Gastroesophageal sphincter (tissue), 4 donors: Measurements from ENCODE around the gene SPR. TPM values are rescaled to one million over a fixed set of nuclear protein-coding genes. Genes with fewer than 3 reads are reported as not detected.

Experiments
- ATAC-seq: fragments of 150-250 bp; one replicate; pipeline ENCODE4 v1.9.1; 2016; ENCODE audit warnings: mild to moderate bottlenecking, moderate library complexity
- H3K27ac ChIP-seq, 4 donors: fragments of 200-600 bp; sonication (generic) in 3 of 4; 1 replicate in 3 of 4; 2 replicates in 1 of 4; pipeline ENCODE4 v1.5.1; 2016 to 2019
- H3K27me3 ChIP-seq: fragments of 200-600 bp; sonication (generic); one replicate; pipeline ENCODE4 v1.5.1; 2019
- H3K36me3 ChIP-seq, 2 donors: fragments of 200-600 bp; sonication (generic); one replicate each; pipeline ENCODE4 v1.5.1; 2019; ENCODE audit warnings: control low read depth in 1 of 2
- H3K4me1 ChIP-seq, 3 donors: fragments of 200-600 bp; sonication (generic); 1 replicate in 2 of 3; 2 replicates in 1 of 3; pipeline ENCODE4 v1.5.1; 2016 to 2019; ENCODE audit warnings: control low read depth in 2 of 3
- H3K4me3 ChIP-seq, 2 donors: fragments of 200-600 bp; sonication (generic); one replicate each; pipeline ENCODE4 v1.5.1; 2019; ENCODE audit warnings: mild to moderate bottlenecking in 1 of 2, moderate library complexity in 1 of 2
- H3K9me3 ChIP-seq, 3 donors: fragments of 200-600 bp; sonication (generic); one replicate each; pipeline ENCODE4 v1.5.1; 2017 to 2019; ENCODE audit warnings: control low read depth in 2 of 3
- CTCF ChIP-seq, 4 experiments: fragments of 200-600 bp in 2 of 4; fragments of 450-650 bp in 2 of 4; sonication (generic) in 1 of 4; IDR thresholded peaks; one replicate each; pipeline ENCODE4 v1.5.1; 2017 to 2019; ENCODE audit warnings: antibody characterized with exemption in 4 of 4, mild to moderate bottlenecking in 2 of 4, moderate library complexity in 2 of 4
- EP300 ChIP-seq: sonication (generic); formaldehyde crosslinking; IDR thresholded peaks from one replicate; pipeline ENCODE4 v1.6.1; 2017; ENCODE audit warnings: antibody characterized with exemption, mild to moderate bottlenecking
- POLR2A ChIP-seq, 2 donors: fragments of 450-650 bp; IDR thresholded peaks; one replicate each; pipeline ENCODE4 v1.6.1; 2017; ENCODE audit warnings: antibody characterized with exemption in 2 of 2, mild to moderate bottlenecking in 2 of 2, moderate library complexity in 1 of 2
- POLR2AphosphoS5 ChIP-seq: sonication (generic); formaldehyde crosslinking; IDR thresholded peaks from one replicate; pipeline ENCODE4 v1.6.1; 2017; ENCODE audit warnings: antibody characterized with exemption
- WGBS, 2 donors: methylation state at CpG; one replicate each; pipeline ENCODE4 v1.1.5; 2018; ENCODE audit warnings: low coverage in 1 of 2; 5-methylcytosine and 5-hydroxymethylcytosine counted together
- total RNA-seq, 4 donors: library from RNA; depleted of rRNA; stranded (reverse); fragments of >200 nt; gene quantifications; one replicate each; pipeline ENCODE4 v1.1.0, GENCODE V29; 2016

The SPR gene
- total RNA-seq, 4 donors from 2014 or later = 26.1 to 48.5 (median 39.4) TPM

- H3K27me3 ChIP-seq = peaks cover 64% of the 10 kb centered on the region
- TF ChIP-seq CTCF (IDR thresholded peaks at IDR 0.05) (peak; percentile 35 to 64 (median 42)), EP300 (no peak)
- ATAC-seq = peak; percentile 41
Observed at GRCh38 chr2:72859831-72860262, 27.4 kb upstream of the SPR start.

GRCh38 chr2:72862239-72862988, 24.8 kb upstream of the SPR start:
- ATAC-seq = peak; percentile 94
- H3K9me3 ChIP-seq = no peaks in the 10 kb centered on the region
- 10 to 13% methylated on average over 8 of the region's 33 CpGs for WGBS, 2 donors
- peaks cover 0 to 11% (median 3%) of the 10 kb centered on the region in 3 donors for H3K4me1 ChIP-seq
- TF ChIP-seq EP300 = no peak
- TF ChIP-seq POLR2AphosphoS5 = no peak
- peak; percentile 86 to 98 (median 94) for TF ChIP-seq CTCF (IDR thresholded peaks at IDR 0.05)
- no peak for TF ChIP-seq POLR2A (IDR thresholded peaks at IDR 0.05)
- no peak overlapping the region for H3K27ac ChIP-seq
- peak overlapping the region in 1 of 2 donors; percentile 22 for H3K4me3 ChIP-seq
- no peaks in the 10 kb centered on the region for H3K36me3 ChIP-seq
- H3K27me3 ChIP-seq = peaks cover 47% of the 10 kb centered on the region

More at GRCh38 chr2:72859831-72860262, 27.4 kb upstream of the SPR start:
- 4 to 6% methylated on average over 3 of the region's 3 CpGs for WGBS, 2 donors
- no peak overlapping the region for H3K4me3 ChIP-seq
- H3K36me3 ChIP-seq = no peaks in the 10 kb centered on the region
- H3K27ac ChIP-seq = no peak overlapping the region
- peaks cover 0 to 11% (median 3%) of the 10 kb centered on the region in 3 donors for H3K4me1 ChIP-seq
- H3K9me3 ChIP-seq = no peaks in the 10 kb centered on the region

- Histone ChIP-seq H3K4me1 (peaks cover 0 to 11% (median 3%) of the 10 kb centered on the region in 3 donors), H3K36me3 (no peaks in the 10 kb centered on the region), H3K27ac (no peak overlapping the region), H3K4me3 (peak overlapping the region in 1 of 2 donors; percentile 22), H3K27me3 (peaks cover 46% of the 10 kb centered on the region), H3K9me3 (no peaks in the 10 kb centered on the region)
- no peak for ATAC-seq
- WGBS, 2 donors = 63 to 83% methylated on average over 1 to 2 of the region's 13 CpGs
- no peak for TF ChIP-seq POLR2AphosphoS5
- no peak for TF ChIP-seq POLR2A (IDR thresholded peaks at IDR 0.05)
- no peak for TF ChIP-seq EP300
- TF ChIP-seq CTCF (IDR thresholded peaks at IDR 0.05) = no peak
Observed at GRCh38 chr2:72863046-72863445, 24.2 kb upstream of the SPR start.

GRCh38 chr2:72864500-72864899, 22.7 kb upstream of the SPR start:
- H3K4me1 ChIP-seq = peaks cover 0 to 11% (median 3%) of the 10 kb centered on the region in 3 donors
- no peaks in the 10 kb centered on the region for H3K36me3 ChIP-seq
- no peak overlapping the region for H3K4me3 ChIP-seq
- H3K27ac ChIP-seq = no peak overlapping the region
- WGBS, 2 donors = 15 to 17% methylated on average over 2 of the region's 2 CpGs
- ATAC-seq = no peak
- H3K27me3 ChIP-seq = peaks cover 45% of the 10 kb centered on the region
- no peak for TF ChIP-seq POLR2AphosphoS5
- TF ChIP-seq POLR2A (IDR thresholded peaks at IDR 0.05) = no peak
- TF ChIP-seq EP300 = no peak
- no peak for TF ChIP-seq CTCF (IDR thresholded peaks at IDR 0.05)
- no peaks in the 10 kb centered on the region for H3K9me3 ChIP-seq

- no peak for ATAC-seq
- WGBS, 2 donors = 33 to 42% methylated on average over 1 of the region's 1 CpG
Observed at GRCh38 chr2:72871060-72871459, 16.1 kb upstream of the SPR start.

More at GRCh38 chr2:72871060-72871459, 16.1 kb upstream of the SPR start:
- Histone ChIP-seq H3K27me3 (peaks cover 10% of the 10 kb centered on the region), H3K36me3 (no peaks in the 10 kb centered on the region), H3K4me3 (no peak overlapping the region), H3K9me3 (peaks cover 0 to 8% (median 0%) of the 10 kb centered on the region in 3 donors), H3K4me1 (no peaks in the 10 kb centered on the region), H3K27ac (no peak overlapping the region)
- TF ChIP-seq CTCF (IDR thresholded peaks at IDR 0.05) (no peak), POLR2AphosphoS5 (no peak), EP300 (no peak), POLR2A (IDR thresholded peaks at IDR 0.05) (no peak)
